RWPE2 (cell line): Measurements from ENCODE around the gene DIP2C.

ENCODE experiments used
- ATAC-seq: fragments of 200-7000 bp; cut with Tn5 transposase; 3 replicates; pipeline ENCODE4 v1.9.1; 2021; ENCODE audit warnings: low read depth
- DNase-seq: peaks from one replicate; pipeline ENCODE4 v3.0.0-alpha.2; 2020; ENCODE audit warnings: low spot score
- H3K27ac ChIP-seq: fragments of 450-650 bp; 2 replicates; pipeline ENCODE4 v1.5.1; 2017; ENCODE audit warnings: mild to moderate bottlenecking; ENCODE audit not compliant: poor library complexity, severe bottlenecking
- H3K27me3 ChIP-seq: fragments of 250-450 bp; sonication (Bioruptor Pico); 2 replicates; pipeline ENCODE4 v1.5.1; 2021; ENCODE audit warnings: mild to moderate bottlenecking, moderate library complexity; ENCODE audit not compliant: insufficient read depth, poor library complexity, severe bottlenecking
- H3K36me3 ChIP-seq: fragments of 250-450 bp; sonication (Bioruptor Pico); 2 replicates; pipeline ENCODE4 v1.5.1; 2020; ENCODE audit warnings: low read depth, mild to moderate bottlenecking, moderate library complexity
- H3K4me1 ChIP-seq: fragments of 250-450 bp; sonication (Bioruptor Pico); 2 replicates; pipeline ENCODE4 v1.5.1; 2021; ENCODE audit warnings: mild to moderate bottlenecking, moderate library complexity; ENCODE audit not compliant: insufficient read depth, poor library complexity, severe bottlenecking
- H3K4me3 ChIP-seq: fragments of 250-450 bp; sonication (Bioruptor Pico); 2 replicates; pipeline ENCODE4 v1.5.1; 2021; ENCODE audit warnings: mild to moderate bottlenecking, moderate library complexity; ENCODE audit not compliant: severe bottlenecking
- H3K9me3 ChIP-seq: fragments of 250-450 bp; sonication (Bioruptor Pico); 2 replicates; pipeline ENCODE4 v1.5.1; 2021; ENCODE audit warnings: mild to moderate bottlenecking, moderate library complexity; ENCODE audit not compliant: severe bottlenecking
- TF ChIP-seq, protein P1 (sequence below): fragments of 450-650 bp; IDR thresholded peaks from one replicate; pipeline ENCODE4 v1.5.1; 2017; ENCODE audit warnings: mild to moderate bottlenecking, moderate library complexity; ENCODE audit not compliant: poor library complexity, severe bottlenecking

The DIP2C gene

DNA sequence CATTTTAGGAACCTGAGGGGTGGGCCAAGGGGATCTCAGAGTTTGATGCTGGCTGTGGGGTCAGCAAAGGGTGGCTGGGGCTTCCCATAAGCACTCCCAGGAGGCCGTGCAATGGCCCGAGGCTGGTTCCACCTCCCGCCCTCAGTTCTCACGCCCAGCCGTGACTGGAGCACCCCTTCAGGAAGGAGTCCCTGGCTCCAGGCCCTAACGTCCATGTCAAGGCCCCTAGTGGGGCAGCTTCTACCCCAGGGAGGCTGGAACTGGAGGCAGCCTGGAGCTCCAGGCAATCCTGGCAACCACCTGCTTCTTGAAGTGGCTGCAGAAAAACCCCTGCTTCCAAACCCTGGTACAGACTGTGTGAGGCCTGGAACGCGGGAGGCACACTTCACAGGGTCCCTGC, 165.5 kb downstream of the DIP2C start:
- Histone ChIP-seq H3K4me3 (no peak overlapping the region), H3K36me3 (no peaks in the 10 kb centered on the region), H3K9me3 (no peaks in the 10 kb centered on the region), H3K4me1 (peaks cover 9% of the 10 kb centered on the region), H3K27ac (no peak overlapping the region), H3K27me3 (no peaks in the 10 kb centered on the region)
- DNase-seq: no peak
- no peak for ATAC-seq
- TF ChIP-seq, protein P1, sequence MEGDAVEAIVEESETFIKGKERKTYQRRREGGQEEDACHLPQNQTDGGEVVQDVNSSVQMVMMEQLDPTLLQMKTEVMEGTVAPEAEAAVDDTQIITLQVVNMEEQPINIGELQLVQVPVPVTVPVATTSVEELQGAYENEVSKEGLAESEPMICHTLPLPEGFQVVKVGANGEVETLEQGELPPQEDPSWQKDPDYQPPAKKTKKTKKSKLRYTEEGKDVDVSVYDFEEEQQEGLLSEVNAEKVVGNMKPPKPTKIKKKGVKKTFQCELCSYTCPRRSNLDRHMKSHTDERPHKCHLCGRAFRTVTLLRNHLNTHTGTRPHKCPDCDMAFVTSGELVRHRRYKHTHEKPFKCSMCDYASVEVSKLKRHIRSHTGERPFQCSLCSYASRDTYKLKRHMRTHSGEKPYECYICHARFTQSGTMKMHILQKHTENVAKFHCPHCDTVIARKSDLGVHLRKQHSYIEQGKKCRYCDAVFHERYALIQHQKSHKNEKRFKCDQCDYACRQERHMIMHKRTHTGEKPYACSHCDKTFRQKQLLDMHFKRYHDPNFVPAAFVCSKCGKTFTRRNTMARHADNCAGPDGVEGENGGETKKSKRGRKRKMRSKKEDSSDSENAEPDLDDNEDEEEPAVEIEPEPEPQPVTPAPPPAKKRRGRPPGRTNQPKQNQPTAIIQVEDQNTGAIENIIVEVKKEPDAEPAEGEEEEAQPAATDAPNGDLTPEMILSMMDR: no peak

DNA sequence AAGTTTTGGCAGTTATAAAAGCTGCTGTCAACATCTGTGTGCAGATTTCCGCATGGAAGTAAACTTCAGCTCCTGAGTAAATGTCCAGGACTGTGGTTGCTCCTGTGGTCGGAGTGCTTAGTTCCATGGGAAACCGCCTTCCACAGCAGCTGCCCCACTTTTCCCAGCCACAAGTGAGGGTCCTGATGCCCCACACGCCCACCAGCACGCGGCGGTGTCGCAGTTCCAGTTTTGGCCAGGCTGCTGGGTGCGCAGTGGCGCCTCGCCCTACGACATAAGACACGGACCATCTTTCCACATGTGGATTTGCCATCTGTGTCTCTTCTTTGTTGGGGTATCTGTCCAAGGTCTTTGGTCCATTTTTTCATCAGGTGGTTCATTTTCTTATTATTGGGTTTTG, 167.1 kb downstream of the DIP2C start:
- H3K9me3 ChIP-seq: no peaks in the 10 kb centered on the region
- no peak overlapping the region for H3K4me3 ChIP-seq
- H3K27ac ChIP-seq: no peak overlapping the region
- peaks cover 9% of the 10 kb centered on the region for H3K4me1 ChIP-seq
- ATAC-seq (no peak), DNase-seq (no peak)
- H3K36me3 ChIP-seq: no peaks in the 10 kb centered on the region
- TF ChIP-seq, protein P1: no peak
- no peaks in the 10 kb centered on the region for H3K27me3 ChIP-seq

DNA sequence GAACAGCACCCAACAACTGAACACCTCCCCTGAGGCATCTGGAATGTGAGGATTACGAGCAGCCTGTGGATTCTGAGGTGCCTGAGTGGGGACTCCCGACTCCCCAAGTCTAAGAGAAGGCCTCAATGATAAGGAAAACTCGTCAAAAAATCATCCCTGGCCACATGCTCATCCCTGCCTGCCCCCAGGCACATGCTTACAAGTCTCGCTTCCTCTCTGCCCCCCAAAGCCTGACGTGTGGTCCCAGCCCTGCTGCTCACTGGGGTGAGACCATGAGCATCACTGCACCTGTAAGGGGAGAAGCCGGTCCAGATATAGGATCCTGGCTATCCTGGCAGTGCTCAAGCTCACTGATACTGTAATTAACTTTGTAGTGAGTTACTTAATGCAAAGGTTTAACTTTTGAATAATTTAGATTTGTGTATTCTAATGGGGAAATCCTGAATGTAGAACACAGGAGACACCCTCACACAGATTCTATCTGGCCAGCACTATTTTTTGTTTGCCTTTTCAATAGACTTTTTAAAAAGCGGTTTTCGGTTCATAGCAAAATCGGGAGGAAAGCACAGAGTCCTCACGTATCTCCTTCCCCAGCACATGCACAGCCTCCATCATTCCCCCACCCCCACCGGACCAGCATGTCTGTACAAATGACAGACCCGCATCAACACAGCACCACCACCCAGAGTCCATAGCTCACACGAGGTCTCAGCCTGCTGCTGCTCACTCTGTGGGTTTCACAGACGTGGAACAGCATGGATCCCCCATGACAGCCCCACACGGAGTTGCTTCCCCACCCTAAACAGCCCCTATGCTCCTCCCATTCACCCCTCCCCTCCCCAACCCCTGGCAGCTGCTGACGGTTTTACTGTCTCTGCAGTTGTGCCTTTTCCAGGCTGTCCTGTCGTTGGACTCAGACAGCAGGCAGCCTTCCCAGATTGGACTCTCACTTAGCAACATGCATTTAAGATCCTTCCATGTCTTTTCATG, 167.9 kb downstream of the DIP2C start:
- H3K4me3 ChIP-seq: no peak overlapping the region
- no peaks in the 10 kb centered on the region for H3K9me3 ChIP-seq
- H3K36me3 ChIP-seq: no peaks in the 10 kb centered on the region
- DNase-seq (no peak), ATAC-seq (no peak)
- peaks cover 9% of the 10 kb centered on the region for H3K4me1 ChIP-seq
- no peak overlapping the region for H3K27ac ChIP-seq
- TF ChIP-seq, protein P1: no peak
- no peaks in the 10 kb centered on the region for H3K27me3 ChIP-seq

DNA sequence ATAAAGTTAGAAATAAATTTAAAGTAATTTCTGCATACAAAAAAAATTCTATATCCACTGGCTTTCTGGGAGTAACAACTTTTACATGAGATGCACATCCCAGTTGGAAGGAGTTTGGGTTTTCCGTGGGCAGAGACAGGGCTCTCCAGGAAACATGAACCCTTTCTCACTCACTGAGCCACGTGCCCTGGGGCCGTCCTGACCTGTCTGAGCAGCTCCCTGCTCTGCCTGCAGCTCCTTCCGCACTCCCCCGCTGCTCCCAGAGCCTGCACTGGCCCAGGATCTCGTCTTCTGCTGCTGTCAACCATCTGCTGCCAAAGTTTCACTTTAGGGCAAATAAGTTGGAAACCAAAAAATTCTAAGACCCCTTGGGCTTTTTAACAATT, 169.1 kb downstream of the DIP2C start:
- peaks cover 9% of the 10 kb centered on the region for H3K4me1 ChIP-seq

More for the DNA sequence above, 169.1 kb downstream of the DIP2C start:
- ATAC-seq (peak; percentile 99), DNase-seq (no peak)
- Histone ChIP-seq H3K36me3 (no peaks in the 10 kb centered on the region), H3K27me3 (no peaks in the 10 kb centered on the region), H3K9me3 (no peaks in the 10 kb centered on the region), H3K4me3 (no peak overlapping the region), H3K27ac (no peak overlapping the region)
- TF ChIP-seq, protein P1: no peak
